Erythroblast (primary cell): ENCODE results near the gene FER.
A peak's percentile ranks its signal among the peaks of the same experiment; 100 is the strongest.

ENCODE experiments used
- DNase-seq, 2 experiments: peaks; one replicate each; lab custom pipeline; 2025; lab: John Stamatoyannopoulos, UW
- GATA1 ChIP-seq: IDR thresholded peaks from 2 replicates; pipeline ENCODE4 v1.6.1; 2011; ENCODE audit warnings: low read depth, mild to moderate bottlenecking, control low read depth, low read length, moderate library complexity
- POLR2A ChIP-seq: IDR thresholded peaks from 2 replicates; pipeline ENCODE4 v1.6.1; 2011; ENCODE audit warnings: mild to moderate bottlenecking, low read length

Gene FER

DNA sequence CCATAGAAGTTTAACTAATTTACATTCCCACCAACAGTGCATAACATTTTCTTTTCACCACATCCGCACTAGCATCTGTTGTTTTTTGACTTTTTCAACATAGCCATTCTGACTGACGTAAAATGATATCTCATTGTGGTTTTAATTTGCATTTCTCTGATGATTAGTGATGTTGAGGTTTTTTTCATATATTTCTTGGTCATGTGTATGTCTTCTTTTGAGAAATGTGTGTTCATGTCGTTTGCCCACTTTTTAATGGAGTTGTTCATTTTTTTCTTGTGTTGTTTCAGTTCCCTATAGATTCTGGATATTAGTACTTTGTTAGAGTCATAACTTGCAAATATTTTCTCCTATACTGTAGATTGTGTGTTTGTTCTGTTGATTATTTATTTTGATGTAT lies 163.4 kb downstream of the FER start:
- DNase-seq, result no peak
- TF ChIP-seq POLR2A, result no peak
- no peak for TF ChIP-seq GATA1

DNA sequence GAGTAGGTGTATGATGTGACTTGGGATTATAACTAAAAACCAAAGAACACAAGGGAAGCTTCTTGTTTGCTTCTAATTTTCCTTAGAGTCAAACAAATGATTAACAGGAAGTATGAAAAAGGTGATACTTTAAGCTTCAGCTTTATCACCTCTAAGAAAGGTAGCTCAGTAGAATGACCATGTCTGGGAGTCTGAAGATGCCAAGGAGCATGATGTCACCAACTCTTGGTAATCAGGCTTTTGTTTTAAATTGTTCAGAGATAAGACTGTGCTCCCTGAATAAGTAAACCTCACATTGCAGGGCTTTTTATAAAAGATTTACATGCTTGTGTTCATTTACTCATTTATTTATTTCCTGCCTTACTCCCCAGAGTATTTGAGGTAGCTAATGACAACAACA lies 169.9 kb downstream of the FER start:
- TF ChIP-seq GATA1, result no peak
- TF ChIP-seq POLR2A, result no peak
- DNase-seq, result no peak

DNA sequence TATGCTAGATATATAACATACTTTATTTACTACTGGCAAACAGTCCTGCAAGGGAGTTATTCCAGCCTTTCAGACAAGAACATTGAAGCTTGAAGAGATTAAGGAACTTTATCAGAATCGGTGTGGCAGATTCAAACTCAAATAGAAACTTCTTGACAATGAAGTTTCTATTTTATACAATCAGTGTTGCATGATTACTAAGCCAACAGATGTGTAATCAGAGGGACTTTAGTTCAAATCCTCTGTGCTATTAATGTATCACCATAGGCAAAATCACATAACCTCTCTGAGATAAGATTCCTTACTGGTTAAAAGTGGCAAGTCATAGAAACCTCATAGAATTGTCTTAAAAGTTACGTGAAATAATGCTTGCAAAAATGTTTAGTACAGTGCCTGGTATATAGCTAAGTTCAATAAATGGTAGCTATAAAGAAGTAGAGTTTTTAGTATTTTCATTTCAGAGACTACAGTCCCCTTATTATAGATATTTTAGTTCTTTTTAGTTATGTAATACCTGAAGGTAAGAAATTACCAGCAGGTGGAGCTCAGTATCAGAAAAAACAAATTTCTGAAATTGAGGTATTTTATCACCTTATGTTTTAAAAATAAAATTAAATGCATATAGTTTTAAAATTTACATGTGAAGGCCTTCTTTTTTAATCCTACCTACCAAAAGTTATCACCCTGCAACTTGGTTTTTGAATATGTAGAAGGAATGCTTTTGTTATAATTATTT lies 172.1 kb downstream of the FER start:
- DNase-seq, result peak in 1 of 2 experiments; percentile 17
- no peak for TF ChIP-seq POLR2A
- TF ChIP-seq GATA1, result no peak

DNA sequence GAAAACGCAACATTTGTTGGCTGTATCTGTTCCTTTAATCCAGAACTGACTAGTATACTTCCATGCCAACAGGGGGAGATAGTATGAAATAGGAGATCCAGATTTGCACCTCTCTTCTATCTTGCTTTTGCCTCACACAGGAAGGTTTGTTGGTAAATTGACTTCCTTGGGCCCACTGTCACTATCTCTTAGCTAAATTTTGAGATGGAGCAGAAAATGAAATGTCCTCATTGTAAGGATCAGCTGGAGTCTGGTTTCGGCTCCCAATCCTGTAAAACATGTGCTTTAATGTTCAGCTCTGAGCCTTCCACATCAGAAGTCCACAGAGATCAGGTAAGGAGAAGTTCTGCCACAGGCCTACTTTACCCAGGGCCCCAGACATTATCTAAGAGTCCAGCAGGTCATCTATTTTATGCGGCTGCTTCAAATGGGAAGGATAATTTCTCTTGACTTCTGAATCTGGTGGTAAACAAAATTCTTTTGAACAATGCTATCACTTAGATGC lies 176.8 kb downstream of the FER start:
- no peak for TF ChIP-seq GATA1
- TF ChIP-seq POLR2A, result no peak
- peak in 1 of 2 experiments; percentile 11 for DNase-seq

DNA sequence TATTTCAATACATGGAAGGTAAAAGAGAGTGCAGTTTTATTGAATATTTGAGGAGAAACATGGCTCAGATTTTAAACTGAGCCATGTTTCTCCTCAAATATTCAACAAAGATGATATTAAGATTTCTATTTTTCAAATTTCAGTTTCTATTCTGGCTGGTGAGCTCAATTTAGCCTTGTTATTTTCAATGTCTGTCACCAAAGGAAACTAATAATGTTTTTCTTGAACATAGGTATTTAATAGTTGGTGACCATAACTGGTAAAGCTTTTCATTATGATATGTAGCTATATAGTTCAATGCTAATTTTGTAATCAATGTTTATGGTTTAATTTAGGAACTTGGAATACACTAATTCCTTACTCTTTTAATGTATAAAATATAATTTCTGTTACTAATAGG lies 177.4 kb downstream of the FER start:
- no peak for DNase-seq
- TF ChIP-seq POLR2A, result no peak
- TF ChIP-seq GATA1, result no peak

DNA sequence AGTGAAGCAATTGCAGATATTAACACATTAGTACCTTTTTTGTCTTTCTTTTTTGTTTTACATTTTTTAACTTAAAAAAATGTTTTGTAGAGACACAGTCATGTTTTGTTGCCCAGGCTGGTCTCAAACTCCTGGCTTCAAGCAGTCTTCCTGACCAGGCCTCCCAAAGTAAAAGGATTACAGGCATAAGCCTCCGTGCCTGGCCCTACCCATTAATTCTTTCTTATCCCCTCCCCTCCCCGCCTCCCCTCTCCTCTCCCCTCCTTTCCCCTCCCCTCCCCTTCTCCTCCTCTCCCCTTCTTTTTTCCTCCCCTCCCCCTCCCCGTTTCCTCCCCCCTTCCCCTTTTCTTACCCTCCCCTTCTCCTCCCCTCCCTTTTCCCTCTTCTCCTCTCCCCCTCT lies 182.4 kb downstream of the FER start:
- TF ChIP-seq POLR2A (no peak), GATA1 (no peak)
- no peak for DNase-seq

DNA sequence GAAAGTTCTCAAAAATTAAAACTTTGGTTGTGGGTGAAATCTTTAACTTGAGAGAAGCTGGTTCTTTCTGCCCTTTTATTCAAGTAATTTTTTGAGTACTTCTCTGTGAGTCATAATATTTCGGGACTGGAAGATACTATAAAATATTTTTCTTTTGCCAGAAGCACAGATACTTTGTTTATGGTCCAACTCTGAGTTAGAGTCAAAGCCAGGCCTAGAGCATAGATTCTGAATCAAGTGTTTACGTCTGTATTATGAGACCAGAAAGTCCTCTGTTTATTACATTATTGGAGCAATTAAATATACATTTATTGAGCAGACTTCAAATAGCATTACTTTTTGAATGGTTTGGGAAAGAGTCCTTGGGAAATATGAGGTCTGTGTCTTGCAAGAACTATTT lies 187.9 kb downstream of the FER start:
- TF ChIP-seq GATA1 (no peak), POLR2A (no peak)
- no peak for DNase-seq

DNA sequence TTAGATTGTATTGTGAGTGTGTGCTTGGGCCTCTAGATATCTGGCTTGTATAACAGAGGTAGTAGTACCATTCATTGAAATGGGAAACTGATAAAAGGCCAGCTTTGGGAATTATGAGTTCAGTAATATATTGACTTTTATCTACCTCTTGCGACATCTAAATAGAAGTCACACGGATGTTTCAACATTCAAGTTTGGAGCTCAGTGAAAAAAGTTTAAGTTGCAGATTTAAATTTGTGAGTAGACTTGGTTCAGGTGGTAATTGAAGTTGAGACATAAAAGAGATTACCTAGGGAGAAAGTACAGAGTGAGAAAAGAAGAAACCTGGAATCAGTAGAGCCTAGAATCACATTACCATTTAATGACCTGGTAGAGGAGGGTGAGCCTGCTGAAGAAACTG lies 189.5 kb downstream of the FER start:
- no peak for DNase-seq
- TF ChIP-seq GATA1 (no peak), POLR2A (no peak)

DNA sequence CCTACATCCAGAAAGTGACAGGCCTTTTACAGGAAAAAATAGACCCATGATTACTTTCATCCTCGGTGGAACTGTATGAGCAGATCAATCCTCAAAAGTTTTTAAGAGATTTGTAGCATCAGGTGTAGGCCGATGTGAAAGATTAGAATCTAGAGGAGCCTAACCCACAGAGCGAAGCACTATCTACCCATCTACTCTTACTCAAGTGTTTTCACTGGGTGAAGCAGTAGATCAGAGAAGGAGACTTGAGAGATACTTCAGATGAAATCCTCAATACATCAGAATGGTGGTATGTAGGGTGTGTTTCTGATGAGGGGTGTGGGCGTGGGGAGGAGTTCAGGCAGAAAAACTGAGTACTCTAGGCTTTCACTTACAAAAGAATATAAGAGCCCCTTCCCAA lies 192.8 kb downstream of the FER start:
- no peak for TF ChIP-seq POLR2A
- TF ChIP-seq GATA1, result no peak
- DNase-seq, result no peak

DNA sequence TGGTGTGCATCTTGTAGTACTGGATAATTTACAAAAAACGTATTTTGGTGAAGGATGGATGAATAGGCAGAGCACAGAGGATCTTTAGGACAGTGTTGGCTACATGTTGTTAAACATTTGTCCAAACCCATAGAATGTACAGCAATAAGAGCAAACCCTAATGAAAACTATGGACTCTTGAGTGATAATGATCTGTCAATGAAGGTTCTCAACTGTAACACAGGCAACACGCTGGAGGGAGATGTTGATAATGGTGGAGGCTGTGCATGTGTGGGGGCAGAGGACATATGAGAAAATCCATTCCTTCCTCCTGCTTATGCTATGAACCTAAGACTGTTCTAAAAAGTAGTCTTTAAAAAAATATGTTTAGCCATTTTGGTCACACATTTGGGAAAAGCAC lies 194.0 kb downstream of the FER start:
- DNase-seq, result no peak
- no peak for TF ChIP-seq POLR2A
- TF ChIP-seq GATA1, result no peak

DNA sequence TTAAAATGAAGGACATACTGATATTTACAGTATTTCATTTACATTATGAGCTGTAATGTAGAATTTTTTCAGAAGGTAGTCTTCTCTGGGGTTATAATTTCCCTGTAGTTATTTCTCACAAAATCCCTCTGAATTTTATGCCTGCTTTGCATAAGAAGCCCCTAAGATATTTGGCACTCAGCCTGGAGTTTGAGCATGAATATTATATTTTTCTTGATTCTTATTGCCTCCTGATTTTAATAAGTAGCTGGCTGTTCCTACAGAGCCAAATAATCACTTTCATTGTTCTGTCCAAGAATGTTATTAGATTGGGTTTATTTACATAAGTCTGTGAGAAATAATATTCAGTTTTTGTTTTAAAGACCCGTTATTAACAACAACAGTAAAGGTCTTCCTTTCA lies 195.0 kb downstream of the FER start:
- no peak for DNase-seq

DNA sequence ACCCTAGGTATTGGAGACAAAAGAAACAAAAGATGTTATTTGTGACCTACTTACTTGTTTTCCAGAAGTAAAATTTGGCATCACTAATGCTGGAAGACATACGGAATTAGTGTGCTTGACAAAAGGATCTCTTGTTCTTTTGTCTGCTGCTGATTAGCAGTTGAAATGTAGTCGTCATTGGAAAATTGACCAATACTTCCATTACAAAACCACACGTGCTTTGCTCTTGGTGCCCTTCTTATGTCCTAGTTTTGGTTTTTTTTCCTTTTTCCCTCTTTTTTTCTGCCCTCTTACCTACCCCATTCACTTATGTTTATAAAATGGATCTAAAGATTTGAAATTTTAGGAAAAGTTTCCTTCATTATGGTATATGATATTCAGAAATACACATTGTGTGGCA lies 197.4 kb downstream of the FER start:
- no peak for DNase-seq
- TF ChIP-seq POLR2A (no peak), GATA1 (no peak)

More for the DNA sequence above, 195.0 kb downstream of the FER start:
- TF ChIP-seq POLR2A (no peak), GATA1 (no peak)

DNA sequence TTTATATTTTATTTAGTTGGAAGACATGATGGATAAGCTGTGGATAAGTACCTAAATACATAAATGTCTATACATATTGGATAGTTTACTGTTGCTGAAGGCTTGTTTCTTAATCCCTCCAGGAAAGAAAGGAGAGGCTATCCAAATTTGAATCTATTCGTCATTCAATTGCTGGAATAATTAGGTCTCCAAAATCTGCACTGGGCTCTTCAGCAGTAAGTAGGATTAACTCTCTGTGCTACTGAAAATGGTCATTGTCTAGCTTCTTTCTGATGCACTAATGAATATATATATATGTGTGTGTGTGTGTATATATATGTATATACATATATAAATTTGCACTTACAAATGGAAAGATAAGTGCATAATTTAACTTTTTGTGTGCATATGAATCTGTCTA lies 198.3 kb downstream of the FER start:
- TF ChIP-seq GATA1 (no peak), POLR2A (no peak)
- no peak for DNase-seq

DNA sequence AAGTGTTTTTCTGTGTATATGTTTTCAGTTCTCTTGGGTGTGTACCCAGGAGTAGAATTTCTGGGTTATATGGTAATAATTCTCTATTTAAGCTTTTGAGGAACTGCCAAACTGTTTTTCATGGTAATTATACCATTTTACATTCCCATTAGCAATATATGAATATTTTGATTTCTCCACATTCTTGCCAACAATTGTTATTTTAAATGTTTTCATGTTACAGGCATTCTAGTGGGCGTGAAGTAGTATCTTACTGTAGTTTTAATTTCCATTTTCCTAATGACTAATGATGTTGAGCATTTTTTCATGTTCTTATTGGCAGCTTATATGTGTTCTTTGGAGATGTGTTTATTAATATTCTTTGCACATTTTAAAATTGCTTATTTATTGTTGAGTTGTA lies 199.5 kb downstream of the FER start:
- no peak for DNase-seq
- TF ChIP-seq POLR2A, result no peak
- TF ChIP-seq GATA1, result no peak

DNA sequence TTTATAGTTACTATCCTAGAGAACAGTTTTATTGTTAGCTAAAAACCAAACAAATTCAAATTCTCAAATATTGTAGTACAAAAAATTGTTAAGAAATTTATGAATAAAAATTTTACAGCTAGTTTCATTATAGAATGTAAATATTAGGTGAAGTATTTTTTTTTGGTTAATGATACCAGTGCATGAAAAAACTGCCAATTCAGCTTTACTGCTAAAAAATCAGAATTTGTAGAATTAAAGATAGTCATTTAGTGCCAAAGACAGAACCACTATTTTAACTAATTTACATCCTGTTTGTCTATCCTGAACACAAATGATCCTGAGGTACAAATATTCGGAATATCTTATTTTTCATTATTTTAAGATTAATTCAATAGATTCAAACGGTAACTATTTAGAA lies 202.6 kb downstream of the FER start:
- TF ChIP-seq GATA1 (no peak), POLR2A (no peak)
- DNase-seq, result no peak
